Muscle layer of duodenum (tissue), 2 donors: ENCODE results near the gene ALDH1A3.
A peak's percentile ranks its signal among the peaks of the same experiment; 100 is the strongest.

Experiments
- H3K27ac ChIP-seq: one replicate; pipeline ENCODE4 v1.7.0; 2013; ENCODE audit warnings: mild to moderate bottlenecking, low read length
- H3K27me3 ChIP-seq: one replicate; pipeline ENCODE4 v1.7.0; 2013; ENCODE audit warnings: low read depth, mild to moderate bottlenecking, control low read depth, low read length
- H3K36me3 ChIP-seq, 2 donors: one replicate each; pipeline ENCODE4 v1.7.0; 2013; ENCODE audit warnings: low read length in 2 of 2, control low read depth in 1 of 2, mild to moderate bottlenecking in 1 of 2; ENCODE audit not compliant: insufficient read depth in 2 of 2, control insufficient read depth in 1 of 2
- H3K4me1 ChIP-seq, 2 donors: one replicate each; pipeline ENCODE4 v1.7.0; 2013; ENCODE audit warnings: low read length in 2 of 2, mild to moderate bottlenecking in 2 of 2, control low read depth in 1 of 2, moderate library complexity in 1 of 2; ENCODE audit not compliant: insufficient read depth in 2 of 2, control insufficient read depth in 1 of 2
- H3K4me3 ChIP-seq, 2 donors: one replicate each; pipeline ENCODE4 v1.7.0; 2013; ENCODE audit warnings: low read length in 2 of 2, low read depth in 1 of 2, mild to moderate bottlenecking in 1 of 2
- H3K9me3 ChIP-seq, 2 donors: one replicate each; pipeline ENCODE4 v1.7.0; 2013; ENCODE audit warnings: low read length in 2 of 2, control low read depth in 1 of 2, mild to moderate bottlenecking in 1 of 2; ENCODE audit not compliant: control insufficient read depth in 1 of 2
- donor health status: healthy.

ALDH1A3 gene

GRCh38 chr15:100879464-100880138 lies at the start of gene ALDH1A3:
Gene ALDH1A3, plus strand, starts transcription at chr15:100879831. Its CDS starts 77 bp downstream, at chr15:100879908.
- Histone ChIP-seq H3K27ac (no peak within 1 kb of the TSS), H3K4me1 (peaks cover 0 to 10% of the 10 kb centered on the region in 2 donors), H3K9me3 (no peaks in the 10 kb centered on the region), H3K4me3 (peak within 1 kb of the TSS; percentile 44 to 69), H3K27me3 (peaks cover 23% of the 10 kb centered on the region), H3K36me3 (no peaks in the 10 kb centered on the region)

- no peaks in the 10 kb centered on the region for H3K36me3 ChIP-seq
- no peak overlapping the region for H3K4me3 ChIP-seq
- H3K27ac ChIP-seq: no peak overlapping the region
- H3K27me3 ChIP-seq: no peaks in the 10 kb centered on the region
- H3K9me3 ChIP-seq: no peaks in the 10 kb centered on the region
- peaks cover 0 to 6% of the 10 kb centered on the region in 2 donors for H3K4me1 ChIP-seq
Measured at GRCh38 chr15:100831467-100831866, 48.2 kb upstream of the ALDH1A3 start.

DNA sequence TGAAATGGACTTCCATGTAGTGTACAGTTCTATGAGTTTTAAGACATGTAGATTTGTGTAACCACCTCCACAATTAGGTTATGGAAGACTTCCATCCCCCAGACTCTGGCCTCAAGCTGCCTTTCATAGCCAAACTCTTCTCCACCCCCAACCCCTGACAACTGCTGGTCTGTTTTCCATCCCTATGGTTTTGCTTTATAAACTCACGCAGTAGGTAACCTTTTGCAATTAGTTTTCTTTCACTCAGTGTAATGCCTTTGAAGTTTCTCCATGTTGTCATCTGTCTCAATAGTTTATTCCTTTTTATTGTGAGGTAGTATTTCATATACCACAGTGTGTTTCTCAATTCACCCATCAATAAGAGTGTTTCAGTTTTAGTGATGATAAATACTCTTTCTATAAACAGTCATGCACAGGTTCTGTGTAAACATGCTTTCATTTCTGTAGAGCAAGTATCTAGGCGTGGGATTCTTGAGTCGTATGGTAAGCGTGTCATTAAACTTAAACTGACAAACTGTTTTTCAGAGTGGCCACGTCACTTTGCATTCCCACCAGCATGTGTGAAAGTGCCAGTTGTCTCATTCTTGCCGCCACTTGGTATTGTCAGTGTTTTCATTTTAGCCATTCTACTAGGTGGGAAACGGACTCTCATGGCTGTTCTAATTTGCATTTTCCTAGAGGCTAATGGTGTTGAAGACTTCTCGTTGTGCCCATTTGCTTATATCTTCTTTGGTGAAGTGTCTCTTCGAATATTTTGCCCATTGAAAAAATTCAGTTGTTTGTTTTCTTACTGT lies 47.3 kb upstream of the ALDH1A3 start:
- Histone ChIP-seq H3K36me3 (no peaks in the 10 kb centered on the region), H3K27me3 (no peaks in the 10 kb centered on the region), H3K27ac (no peak overlapping the region), H3K4me3 (no peak overlapping the region), H3K9me3 (no peaks in the 10 kb centered on the region), H3K4me1 (peaks cover 0 to 6% of the 10 kb centered on the region in 2 donors)

DNA sequence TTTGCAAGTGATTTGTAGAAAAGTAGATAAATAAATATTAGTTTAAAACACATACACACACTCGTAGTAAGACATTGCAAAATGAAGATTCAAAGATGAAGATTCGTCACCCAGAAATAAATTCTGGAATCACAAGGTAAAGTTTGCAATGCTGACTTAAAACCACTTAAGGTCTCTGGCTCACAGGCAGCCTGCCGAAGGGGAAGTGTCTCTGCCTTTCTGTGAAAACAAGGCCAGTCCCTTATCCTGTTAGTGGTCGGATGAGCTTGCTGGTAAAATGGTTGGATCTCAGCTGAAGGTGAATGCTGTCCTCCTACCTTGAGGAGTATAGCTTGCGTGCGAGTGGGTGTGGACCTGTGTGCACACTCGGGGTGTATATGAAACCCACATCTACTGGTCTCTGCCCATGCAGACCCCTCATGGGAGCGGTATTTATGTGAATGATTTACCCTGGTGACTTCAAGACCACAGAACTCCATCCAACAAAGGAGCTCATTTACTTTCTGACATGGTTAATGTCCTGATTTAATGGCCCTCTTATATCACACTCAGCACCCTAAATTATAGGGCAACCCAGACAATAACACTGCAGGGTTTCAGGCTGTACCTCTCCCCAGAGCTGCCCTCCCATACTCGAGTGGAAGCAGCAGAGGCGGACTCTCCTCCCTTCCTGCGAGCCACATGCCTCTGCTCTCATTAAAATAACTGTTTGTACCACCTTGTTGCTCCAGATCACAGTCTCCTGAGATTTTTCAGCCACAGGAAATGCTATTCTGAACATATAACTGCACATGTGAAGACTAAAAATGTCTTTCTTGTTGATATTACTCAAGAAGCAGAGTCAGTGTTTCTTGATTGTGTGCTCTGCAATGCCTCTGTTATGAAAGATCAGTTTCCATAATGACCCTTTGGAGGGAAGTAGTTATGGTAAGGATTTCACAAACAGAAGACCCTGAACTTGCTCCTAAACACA lies 45.9 kb upstream of the ALDH1A3 start:
- H3K9me3 ChIP-seq: no peaks in the 10 kb centered on the region

DNA sequence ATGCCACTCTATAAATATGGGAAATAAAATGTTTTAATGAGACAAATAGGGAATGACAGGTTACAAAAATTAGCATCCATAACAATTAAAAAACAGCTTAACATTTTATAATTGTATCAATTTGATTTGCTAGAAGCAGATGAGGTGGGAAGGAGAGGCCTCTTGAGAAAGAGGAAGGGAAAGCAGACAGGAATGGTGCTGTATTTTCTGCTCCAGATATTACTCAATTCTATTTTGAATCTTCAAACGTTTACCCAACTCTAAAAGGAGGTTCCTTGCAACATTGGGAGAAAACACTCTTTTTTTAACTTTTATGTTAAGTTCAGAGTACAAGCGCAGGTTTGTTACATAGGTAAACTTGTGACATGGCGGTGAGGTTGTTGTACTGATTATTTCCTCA lies 44.9 kb upstream of the ALDH1A3 start:
- no peaks in the 10 kb centered on the region for H3K9me3 ChIP-seq
- H3K4me1 ChIP-seq: peaks cover 0 to 6% of the 10 kb centered on the region in 2 donors
- no peaks in the 10 kb centered on the region for H3K27me3 ChIP-seq
- no peaks in the 10 kb centered on the region for H3K36me3 ChIP-seq
- no peak overlapping the region for H3K4me3 ChIP-seq
- no peak overlapping the region for H3K27ac ChIP-seq

More for the DNA sequence above, 45.9 kb upstream of the ALDH1A3 start:
- H3K4me3 ChIP-seq: no peak overlapping the region
- H3K4me1 ChIP-seq: peaks cover 0 to 6% of the 10 kb centered on the region in 2 donors
- no peaks in the 10 kb centered on the region for H3K27me3 ChIP-seq
- no peak overlapping the region for H3K27ac ChIP-seq
- H3K36me3 ChIP-seq: no peaks in the 10 kb centered on the region

GRCh38 chr15:100835636-100836035 lies 44.0 kb upstream of the ALDH1A3 start:
- no peak overlapping the region for H3K27ac ChIP-seq

DNA sequence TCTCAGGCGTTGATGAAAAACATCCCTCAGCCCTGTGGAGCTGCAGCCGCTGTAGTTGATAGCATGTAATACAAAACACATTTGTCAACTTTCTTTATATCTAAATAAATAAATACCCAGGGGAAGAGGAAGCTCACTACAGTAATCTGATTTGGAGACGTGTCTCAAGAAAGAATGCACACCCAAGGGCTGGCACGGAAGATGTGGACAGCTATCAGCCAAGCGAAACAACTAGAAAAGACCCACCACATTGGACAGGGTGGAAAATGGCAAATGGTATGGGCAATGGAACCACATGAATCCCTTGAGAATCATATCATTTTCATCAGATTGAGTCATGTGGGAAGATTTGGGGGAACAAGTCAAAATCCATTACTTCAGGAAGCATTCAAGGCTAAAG lies 43.1 kb upstream of the ALDH1A3 start:
- no peaks in the 10 kb centered on the region for H3K27me3 ChIP-seq
- no peak overlapping the region for H3K27ac ChIP-seq
- H3K9me3 ChIP-seq: no peaks in the 10 kb centered on the region
- H3K4me1 ChIP-seq: peaks cover 0 to 3% of the 10 kb centered on the region in 2 donors
- H3K4me3 ChIP-seq: no peak overlapping the region
- no peaks in the 10 kb centered on the region for H3K36me3 ChIP-seq

More at GRCh38 chr15:100835636-100836035, 44.0 kb upstream of the ALDH1A3 start:
- no peaks in the 10 kb centered on the region for H3K27me3 ChIP-seq
- H3K4me3 ChIP-seq: no peak overlapping the region
- H3K9me3 ChIP-seq: no peaks in the 10 kb centered on the region
- H3K36me3 ChIP-seq: no peaks in the 10 kb centered on the region
- H3K4me1 ChIP-seq: peaks cover 0 to 6% of the 10 kb centered on the region in 2 donors

- no peak overlapping the region for H3K4me3 ChIP-seq
- no peaks in the 10 kb centered on the region for H3K4me1 ChIP-seq
- no peaks in the 10 kb centered on the region for H3K27me3 ChIP-seq
- no peaks in the 10 kb centered on the region for H3K9me3 ChIP-seq
- H3K36me3 ChIP-seq: no peaks in the 10 kb centered on the region
- no peak overlapping the region for H3K27ac ChIP-seq
Measured at GRCh38 chr15:100841426-100841825, 38.2 kb upstream of the ALDH1A3 start.

GRCh38 chr15:100842756-100843730 lies 36.6 kb upstream of the ALDH1A3 start:
- no peak overlapping the region for H3K27ac ChIP-seq
- H3K4me3 ChIP-seq: no peak overlapping the region

GRCh38 chr15:100844167-100844566 lies 35.5 kb upstream of the ALDH1A3 start:
- no peaks in the 10 kb centered on the region for H3K4me1 ChIP-seq
- H3K27ac ChIP-seq: no peak overlapping the region
- no peaks in the 10 kb centered on the region for H3K36me3 ChIP-seq
- no peaks in the 10 kb centered on the region for H3K27me3 ChIP-seq
- no peak overlapping the region for H3K4me3 ChIP-seq
- no peaks in the 10 kb centered on the region for H3K9me3 ChIP-seq

More at GRCh38 chr15:100842756-100843730, 36.6 kb upstream of the ALDH1A3 start:
- H3K9me3 ChIP-seq: no peaks in the 10 kb centered on the region
- H3K27me3 ChIP-seq: no peaks in the 10 kb centered on the region
- no peaks in the 10 kb centered on the region for H3K4me1 ChIP-seq
- H3K36me3 ChIP-seq: no peaks in the 10 kb centered on the region
